Mononuclear cell (primary cell): Measurements from ENCODE around the gene TNIP1. TPM values are rescaled to one million over a fixed set of nuclear protein-coding genes. Genes with fewer than 3 reads are reported as not detected.

Source experiments
- H3K27me3 ChIP-seq: 2 replicates; pipeline ENCODE4 v1.6.0; 2011; ENCODE audit warnings: low read length, control low read depth; ENCODE audit not compliant: insufficient read depth
- H3K4me1 ChIP-seq: 2 replicates; pipeline ENCODE4 v1.5.1; 2011; ENCODE audit warnings: mild to moderate bottlenecking, low read length, control low read depth; ENCODE audit not compliant: insufficient read depth
- H3K4me3 ChIP-seq: 2 replicates; pipeline ENCODE4 v1.5.1; 2011; ENCODE audit warnings: mild to moderate bottlenecking, low read length, moderate library complexity
- H3K9me3 ChIP-seq: 2 replicates; pipeline ENCODE4 v1.5.1; 2011; ENCODE audit warnings: low read depth, mild to moderate bottlenecking, control low read depth, low read length
- total RNA-seq: library from RNA; depleted of rRNA; stranded (reverse); fragments of >200 nt; gene quantifications from one replicate; pipeline ENCODE4 v1.2.3, GENCODE V29; 2012

The TNIP1 gene, protein sequence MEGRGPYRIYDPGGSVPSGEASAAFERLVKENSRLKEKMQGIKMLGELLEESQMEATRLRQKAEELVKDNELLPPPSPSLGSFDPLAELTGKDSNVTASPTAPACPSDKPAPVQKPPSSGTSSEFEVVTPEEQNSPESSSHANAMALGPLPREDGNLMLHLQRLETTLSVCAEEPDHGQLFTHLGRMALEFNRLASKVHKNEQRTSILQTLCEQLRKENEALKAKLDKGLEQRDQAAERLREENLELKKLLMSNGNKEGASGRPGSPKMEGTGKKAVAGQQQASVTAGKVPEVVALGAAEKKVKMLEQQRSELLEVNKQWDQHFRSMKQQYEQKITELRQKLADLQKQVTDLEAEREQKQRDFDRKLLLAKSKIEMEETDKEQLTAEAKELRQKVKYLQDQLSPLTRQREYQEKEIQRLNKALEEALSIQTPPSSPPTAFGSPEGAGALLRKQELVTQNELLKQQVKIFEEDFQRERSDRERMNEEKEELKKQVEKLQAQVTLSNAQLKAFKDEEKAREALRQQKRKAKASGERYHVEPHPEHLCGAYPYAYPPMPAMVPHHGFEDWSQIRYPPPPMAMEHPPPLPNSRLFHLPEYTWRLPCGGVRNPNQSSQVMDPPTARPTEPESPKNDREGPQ
- 222 TPM for total RNA-seq

DNA sequence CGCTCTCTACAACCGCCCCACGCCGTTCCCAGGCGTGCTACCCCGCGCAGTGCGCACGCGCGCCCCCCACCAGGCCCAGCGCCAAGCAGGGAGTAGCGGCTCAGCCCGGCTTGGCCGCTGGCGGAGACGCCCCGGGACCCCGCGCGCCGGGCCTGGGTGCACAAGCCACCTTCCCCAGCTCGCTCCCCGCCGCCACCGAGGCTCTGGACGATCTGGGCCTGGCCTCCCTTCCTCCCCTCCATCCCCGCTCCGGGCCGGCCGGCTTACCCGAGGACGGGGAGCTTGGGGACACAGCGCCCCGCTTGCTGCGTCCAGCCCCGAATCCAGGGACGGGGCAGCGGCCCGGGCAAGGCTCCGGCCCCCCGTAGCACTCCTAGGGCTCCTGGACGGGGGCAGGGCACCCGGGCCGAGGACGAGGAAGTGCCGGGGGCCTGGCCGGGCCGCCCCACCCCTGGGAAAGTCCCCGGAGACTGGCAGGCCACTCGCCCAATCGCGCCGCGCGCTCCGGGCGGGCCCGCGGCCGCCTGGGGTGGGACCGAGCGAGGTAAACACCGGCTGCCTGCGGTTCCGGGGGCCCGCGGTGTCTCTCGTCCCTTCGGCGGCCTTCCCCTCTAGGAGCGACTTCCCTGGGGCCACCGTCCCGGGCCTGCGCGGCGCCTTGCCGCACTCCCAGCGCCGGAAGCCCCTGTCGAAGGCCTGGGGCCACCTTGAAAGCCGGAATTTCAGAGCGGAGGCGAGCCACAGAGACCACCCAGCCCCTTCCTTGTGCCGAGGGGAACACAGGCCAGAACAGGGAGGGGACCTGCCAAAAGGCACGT lies at the start of gene TNIP1:
TSS of gene TNIP1 (minus strand) at position 422 of the 818 bp plus-strand sequence. CDS start 15,939 bp downstream, outside the sequence.
- peaks cover 85% of the 10 kb centered on the region for H3K4me1 ChIP-seq
- no peaks in the 10 kb centered on the region for H3K9me3 ChIP-seq
- H3K4me3 ChIP-seq = peak within 1 kb of the TSS; percentile 83
- no peaks in the 10 kb centered on the region for H3K27me3 ChIP-seq

DNA sequence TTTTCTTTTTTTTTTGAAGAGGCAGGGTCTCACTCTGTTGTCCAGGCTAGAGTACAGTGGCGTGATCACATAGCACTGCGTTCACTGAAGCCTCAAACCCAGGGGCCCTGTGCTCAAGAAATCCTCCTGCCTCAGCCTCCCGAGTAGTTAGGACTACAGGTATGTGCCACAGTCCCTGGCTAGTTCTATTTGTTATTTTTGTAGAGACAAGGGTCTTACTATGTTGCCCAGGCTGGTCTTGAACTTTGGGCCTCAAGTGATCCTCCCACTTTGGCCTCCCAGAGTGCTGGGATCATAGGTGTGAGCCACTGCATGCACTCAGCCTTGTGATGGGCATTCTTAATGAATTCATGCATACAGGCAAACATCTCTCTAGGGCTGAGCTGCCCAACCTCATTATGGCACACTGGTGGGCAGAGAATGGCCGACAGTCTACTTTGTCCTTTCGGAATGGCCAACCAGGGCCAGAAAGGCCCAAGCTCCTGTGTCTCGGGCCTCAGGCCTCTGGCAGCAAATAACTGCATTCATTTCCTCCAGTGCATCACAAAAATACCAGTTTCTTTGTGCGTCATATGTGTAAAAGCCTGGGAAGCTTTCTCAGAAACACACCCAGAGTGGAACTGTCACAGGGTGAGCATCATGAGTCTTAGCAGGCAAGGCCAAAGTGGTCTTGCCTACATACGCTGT lies 49.5 kb upstream of the TNIP1 start:
- Histone ChIP-seq H3K9me3 (no peaks in the 10 kb centered on the region), H3K4me3 (no peak overlapping the region), H3K4me1 (peaks cover 71% of the 10 kb centered on the region), H3K27me3 (no peaks in the 10 kb centered on the region)

DNA sequence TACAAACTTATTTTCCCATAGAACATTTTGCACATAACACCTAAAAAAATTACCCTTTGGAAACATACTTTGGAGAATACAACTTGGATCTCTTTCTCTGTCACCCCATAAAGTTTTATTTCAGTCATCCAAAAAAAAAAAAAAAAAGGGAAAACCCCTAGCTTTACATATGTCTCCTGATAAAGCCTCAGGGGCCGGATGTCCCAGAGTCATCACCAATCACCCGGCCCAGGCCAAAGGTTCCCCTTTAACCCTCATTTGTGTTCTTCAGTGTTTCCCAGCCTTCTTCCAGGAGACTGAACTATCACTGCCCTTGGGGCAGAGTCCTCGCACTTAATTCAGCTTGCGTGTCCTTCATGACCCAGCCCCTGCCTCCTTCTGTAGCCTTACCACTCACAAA lies 48.0 kb upstream of the TNIP1 start:
- H3K4me1 ChIP-seq = peaks cover 71% of the 10 kb centered on the region
- no peaks in the 10 kb centered on the region for H3K9me3 ChIP-seq
- H3K4me3 ChIP-seq = no peak overlapping the region
- H3K27me3 ChIP-seq = no peaks in the 10 kb centered on the region

DNA sequence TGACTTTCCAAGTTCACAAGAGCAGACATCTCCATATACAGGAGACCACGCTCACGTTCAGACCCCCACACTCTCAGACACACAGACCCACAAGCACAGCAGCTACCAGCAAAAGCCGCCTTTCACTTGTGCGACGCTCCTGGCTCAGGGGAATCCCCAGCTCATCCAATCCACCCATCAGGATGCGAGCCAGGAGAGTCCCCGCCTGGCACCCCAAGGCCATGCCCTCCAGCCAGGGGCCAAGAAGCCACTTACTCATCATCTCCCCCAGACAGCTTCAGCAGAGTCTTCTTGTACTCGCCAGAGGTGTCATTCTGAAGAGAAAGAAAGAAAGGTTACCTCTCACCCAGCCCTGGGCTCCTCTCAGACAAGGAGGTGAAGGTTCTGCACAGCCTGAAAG lies 47.1 kb upstream of the TNIP1 start:
- no peak overlapping the region for H3K4me3 ChIP-seq
- peaks cover 70% of the 10 kb centered on the region for H3K4me1 ChIP-seq
- H3K9me3 ChIP-seq = no peaks in the 10 kb centered on the region
- H3K27me3 ChIP-seq = no peaks in the 10 kb centered on the region

DNA sequence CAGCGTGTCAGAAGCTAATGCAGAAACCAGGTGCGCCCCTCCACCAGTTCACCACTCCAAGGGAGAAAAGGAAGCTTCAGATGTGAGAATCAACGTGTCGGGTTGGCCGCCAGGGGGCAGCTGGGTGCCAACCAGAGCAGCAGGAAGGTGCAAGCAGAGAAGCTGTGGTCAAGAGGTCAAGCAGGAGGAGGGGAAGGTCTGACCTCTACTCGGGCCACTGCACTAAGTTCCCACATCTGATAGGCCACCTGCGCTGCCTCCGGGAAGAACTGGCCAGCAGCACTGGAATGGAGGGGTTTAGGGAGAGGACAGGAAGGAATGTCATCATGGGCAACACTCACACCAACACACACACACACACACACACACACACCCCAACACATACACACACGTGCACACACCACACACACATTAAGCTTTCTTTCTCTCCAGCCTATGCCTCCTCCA lies 45.4 kb upstream of the TNIP1 start:
- H3K4me1 ChIP-seq = peaks cover 53% of the 10 kb centered on the region

DNA sequence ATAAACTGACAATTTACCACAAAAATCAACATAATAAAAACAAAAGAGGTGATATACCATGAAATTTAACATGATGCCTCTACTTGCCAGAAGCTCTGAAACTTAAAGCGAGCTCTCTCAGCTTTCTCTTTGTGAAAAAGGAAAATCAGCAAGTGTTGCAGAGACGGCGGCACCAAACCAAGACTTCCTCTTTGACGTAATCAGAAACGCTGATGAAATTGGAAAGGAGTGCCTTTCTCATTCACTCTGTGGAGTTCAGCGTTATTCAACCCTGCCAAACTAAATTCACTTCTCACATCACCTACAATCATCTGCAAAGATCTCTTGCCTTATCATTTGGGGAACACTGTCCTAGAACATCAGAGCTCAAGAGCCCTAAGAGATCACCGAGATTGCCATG lies 44.6 kb upstream of the TNIP1 start:
- no peaks in the 10 kb centered on the region for H3K9me3 ChIP-seq
- H3K4me3 ChIP-seq = no peak overlapping the region
- peaks cover 49% of the 10 kb centered on the region for H3K4me1 ChIP-seq
- no peaks in the 10 kb centered on the region for H3K27me3 ChIP-seq

More for the DNA sequence above, 45.4 kb upstream of the TNIP1 start:
- no peak overlapping the region for H3K4me3 ChIP-seq
- no peaks in the 10 kb centered on the region for H3K27me3 ChIP-seq
- H3K9me3 ChIP-seq = no peaks in the 10 kb centered on the region

DNA sequence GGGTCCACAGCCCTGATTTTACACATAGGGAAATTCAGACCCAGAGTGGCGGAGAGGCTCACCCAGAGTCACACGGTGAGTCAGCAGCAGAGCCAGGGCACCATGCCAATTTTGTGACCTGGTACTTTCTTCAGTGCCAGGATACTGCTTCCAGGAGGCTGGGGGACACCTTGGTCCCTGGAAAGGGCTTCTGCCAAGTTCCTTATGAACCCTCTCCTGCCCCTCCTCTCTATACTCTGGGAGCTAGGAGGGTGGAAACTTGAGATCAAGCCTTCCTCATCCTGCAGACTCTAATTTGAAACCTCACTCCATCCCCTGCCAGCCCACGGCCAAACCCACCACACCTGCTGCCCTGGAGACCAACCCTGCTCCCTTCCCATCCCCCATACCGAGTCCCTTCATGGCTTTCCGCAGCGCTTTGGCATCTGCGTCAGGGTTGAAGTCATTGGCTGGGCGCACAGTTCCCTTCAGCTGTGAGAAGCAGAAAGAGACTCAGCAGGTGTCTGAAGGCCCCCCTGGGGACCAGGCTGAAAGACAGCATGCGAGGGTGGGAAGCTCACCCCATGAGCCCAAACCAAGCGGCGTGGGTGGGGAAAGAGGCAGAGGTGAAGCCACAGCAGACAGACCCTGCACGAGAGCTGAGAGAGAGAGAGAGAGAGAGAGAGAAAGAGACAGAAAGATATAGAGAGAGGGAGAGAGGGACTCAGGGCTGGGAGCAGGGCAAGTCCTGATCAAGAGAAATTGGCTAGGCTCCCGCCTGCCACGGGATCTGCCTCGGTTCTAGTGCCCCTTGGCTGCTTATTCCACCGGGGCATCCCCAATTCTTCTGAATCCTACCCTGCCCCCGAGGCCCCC lies 43.3 kb upstream of the TNIP1 start:
- Histone ChIP-seq H3K27me3 (no peaks in the 10 kb centered on the region), H3K9me3 (no peaks in the 10 kb centered on the region), H3K4me1 (peaks cover 42% of the 10 kb centered on the region), H3K4me3 (no peak overlapping the region)

DNA sequence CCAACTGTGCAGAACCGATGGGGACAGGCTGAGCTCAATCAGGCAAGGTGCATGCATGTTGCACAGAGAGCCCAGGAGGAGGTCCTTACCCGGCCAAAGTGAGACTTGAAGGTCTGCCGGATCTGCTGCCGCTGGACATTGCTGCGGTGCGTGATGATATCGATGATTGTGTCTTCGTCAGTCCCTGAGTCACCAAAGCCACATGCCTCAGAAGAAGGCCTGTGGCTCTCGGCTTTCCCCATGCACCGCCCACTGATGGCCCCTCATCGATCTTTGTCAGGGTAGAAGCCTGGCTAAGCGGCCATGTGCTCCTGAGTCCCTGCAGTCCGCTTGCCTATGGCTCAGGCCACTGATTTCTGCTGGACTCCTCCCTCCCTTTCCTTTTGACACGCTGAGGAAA lies 42.0 kb upstream of the TNIP1 start:
- Histone ChIP-seq H3K27me3 (no peaks in the 10 kb centered on the region), H3K4me3 (no peak overlapping the region), H3K9me3 (no peaks in the 10 kb centered on the region), H3K4me1 (peaks cover 38% of the 10 kb centered on the region)

DNA sequence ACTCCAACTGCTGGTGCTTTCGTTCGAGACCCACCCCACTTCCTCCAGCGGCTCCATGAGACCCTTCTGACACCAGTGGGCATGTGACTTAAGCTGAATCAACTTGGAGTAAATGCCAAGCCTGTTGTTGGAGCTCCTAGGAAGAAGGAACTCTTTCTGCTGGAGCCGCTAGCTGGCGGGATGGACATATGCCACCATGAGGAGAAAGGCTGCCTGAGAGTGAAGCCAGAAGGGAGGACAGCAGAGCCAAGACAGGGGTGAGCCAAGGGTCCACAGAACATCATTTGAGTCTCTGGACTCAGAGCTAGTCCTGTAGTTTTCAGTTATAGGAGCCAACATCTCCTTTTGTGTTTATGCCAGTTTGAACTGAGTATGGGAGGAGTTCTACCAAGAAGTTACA lies 40.8 kb upstream of the TNIP1 start:
- peaks cover 36% of the 10 kb centered on the region for H3K4me1 ChIP-seq
- no peak overlapping the region for H3K4me3 ChIP-seq
- no peaks in the 10 kb centered on the region for H3K27me3 ChIP-seq
- H3K9me3 ChIP-seq = no peaks in the 10 kb centered on the region

DNA sequence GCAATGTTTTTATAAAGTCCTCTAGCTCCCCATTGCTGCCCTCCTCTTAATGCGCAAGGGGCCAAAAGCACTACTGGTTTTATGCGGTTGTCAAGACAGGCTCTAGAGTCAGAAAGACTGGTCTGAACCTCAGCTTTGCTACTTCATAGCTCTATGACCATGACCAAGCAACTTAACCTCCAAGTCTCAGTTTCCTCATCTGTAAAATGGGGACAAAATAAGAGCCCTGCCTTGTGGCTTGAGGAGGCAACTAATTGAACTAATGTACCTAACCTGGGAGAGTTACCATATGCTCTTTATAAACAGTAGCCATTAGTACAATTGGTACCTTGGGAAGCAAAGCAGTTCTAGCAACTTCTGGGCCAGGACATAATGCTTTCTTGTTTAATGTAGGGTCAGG lies 40.3 kb upstream of the TNIP1 start:
- Histone ChIP-seq H3K9me3 (no peaks in the 10 kb centered on the region), H3K27me3 (no peaks in the 10 kb centered on the region), H3K4me3 (no peak overlapping the region), H3K4me1 (peaks cover 30% of the 10 kb centered on the region)

DNA sequence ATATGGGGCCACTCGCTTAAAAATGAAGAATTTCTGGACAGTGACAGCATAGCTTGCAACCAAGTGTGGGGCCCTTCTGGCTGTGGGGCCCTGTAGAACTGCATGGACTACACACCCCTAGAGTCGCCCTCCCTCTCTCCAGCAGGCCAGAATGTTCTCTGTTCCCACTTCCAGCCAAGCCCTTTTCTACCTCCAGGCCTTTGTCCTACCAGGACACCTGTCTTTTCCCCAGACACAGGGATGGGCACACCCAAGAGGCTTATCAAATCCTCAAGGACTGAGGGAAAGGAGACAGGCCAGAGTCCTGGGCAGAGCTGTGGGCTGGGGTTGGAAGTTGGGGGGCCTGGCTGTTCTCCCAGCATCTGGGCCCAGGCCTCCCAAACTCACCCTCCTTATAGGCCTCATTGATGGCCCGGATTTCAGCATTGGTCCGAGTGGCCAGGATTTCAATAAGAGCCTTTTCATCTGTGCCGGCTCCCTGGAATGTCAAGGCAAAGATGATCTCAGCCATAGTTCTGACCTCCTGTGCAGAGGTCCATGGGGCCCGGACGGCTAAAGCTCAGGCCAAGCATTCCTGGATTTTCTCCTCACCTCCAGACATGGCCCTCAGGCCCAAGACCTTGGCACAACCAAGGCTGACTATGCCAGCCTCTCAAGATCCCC lies 38.2 kb upstream of the TNIP1 start:
- H3K4me3 ChIP-seq = no peak overlapping the region
- H3K9me3 ChIP-seq = no peaks in the 10 kb centered on the region
- peaks cover 15% of the 10 kb centered on the region for H3K4me1 ChIP-seq
- H3K27me3 ChIP-seq = no peaks in the 10 kb centered on the region

DNA sequence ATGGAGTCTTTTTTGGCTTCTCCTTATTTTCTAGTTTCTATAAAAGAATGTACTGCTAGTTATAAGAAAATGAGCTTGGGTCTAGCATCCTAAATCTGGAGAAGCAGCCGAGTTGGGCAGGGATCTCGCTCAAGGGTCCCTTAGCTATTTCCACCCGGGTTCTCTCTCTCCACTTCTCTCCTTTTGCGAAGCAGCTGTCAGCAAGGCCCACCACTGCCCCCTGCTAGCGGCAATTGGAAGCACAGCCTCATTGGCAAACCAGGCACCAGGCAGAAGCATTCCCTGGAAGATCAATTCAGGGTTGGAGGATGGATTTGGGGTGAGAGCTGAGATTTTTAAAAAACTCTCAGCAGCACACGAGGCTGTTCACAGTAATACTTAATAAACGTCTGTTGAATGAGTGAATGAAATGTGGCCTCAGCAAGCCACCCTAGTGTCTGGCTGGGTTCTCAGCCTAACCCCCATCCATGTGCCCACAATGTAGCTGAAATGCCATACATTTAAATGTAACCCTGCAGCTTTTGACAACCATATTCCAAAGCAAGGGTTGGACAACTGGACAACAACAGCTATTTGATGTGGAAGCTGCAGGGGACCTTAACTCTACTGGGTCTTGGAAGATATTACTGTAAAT lies 34.6 kb upstream of the TNIP1 start:
- no peaks in the 10 kb centered on the region for H3K27me3 ChIP-seq
- peaks cover 5% of the 10 kb centered on the region for H3K4me1 ChIP-seq
- H3K9me3 ChIP-seq = no peaks in the 10 kb centered on the region
- H3K4me3 ChIP-seq = no peak overlapping the region

DNA sequence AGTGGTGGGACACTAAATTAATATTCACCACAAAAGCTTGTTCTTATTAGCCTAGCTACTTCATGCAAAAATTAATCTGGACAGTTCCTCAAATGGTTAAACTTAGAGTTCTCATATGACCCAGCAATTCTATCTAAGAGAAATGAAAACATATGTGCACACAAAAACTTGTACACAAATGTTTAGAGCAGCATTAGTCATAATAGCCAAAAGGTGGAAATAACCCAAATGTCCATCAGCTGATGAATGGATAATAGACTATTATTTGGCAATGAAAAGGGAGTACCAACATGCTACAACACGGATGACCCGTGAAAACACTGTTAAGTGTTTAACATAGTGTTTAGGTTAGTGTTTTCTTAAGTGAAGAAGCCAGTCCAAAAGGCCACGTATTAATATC lies 32.8 kb upstream of the TNIP1 start:
- Histone ChIP-seq H3K27me3 (no peaks in the 10 kb centered on the region), H3K4me1 (peaks cover 5% of the 10 kb centered on the region), H3K9me3 (no peaks in the 10 kb centered on the region), H3K4me3 (no peak overlapping the region)
